HL-60/S4 treated with retinoic acid at 250 ng/mL for 4 days and 3 days (cell line): ENCODE data around the gene ELMO1.

ENCODE experiments used
- in situ Hi-C: fragments of 300-500 bp; cut with MboI; formaldehyde crosslinking; loops from 2 replicates; pipeline ENCODE4 v1.7.0; 2022; ENCODE audit warnings: low sequenced_read_pairs

Gene ELMO1

GRCh38 chr7:36943591-36944435 lies 504.9 kb downstream of the ELMO1 start:
- in situ Hi-C loops: no loop called here

GRCh38 chr7:36942955-36943354 lies 505.7 kb downstream of the ELMO1 start:
- in situ Hi-C loops: no loop called here

GRCh38 chr7:36942541-36942940 lies 506.1 kb downstream of the ELMO1 start:
- in situ Hi-C loops: no loop called here

DNA sequence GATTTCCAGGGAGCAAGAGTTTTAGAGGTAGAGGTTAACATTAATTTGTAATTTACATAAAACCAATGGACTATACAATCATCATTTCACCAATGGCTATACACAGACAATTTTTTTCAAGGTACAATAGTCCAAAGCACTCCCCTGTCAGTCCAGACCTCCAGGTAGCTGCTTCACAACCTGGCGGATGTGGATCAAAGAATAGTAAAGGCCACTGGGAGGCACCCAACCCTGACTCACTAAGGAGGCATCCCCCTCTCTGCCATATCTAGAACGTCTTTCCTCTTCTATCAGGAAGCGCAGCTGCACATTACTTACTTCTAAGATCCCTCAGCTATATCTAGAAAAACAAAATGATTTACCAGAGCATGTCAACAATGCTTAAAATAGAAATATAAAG lies 506.6 kb downstream of the ELMO1 start:
- in situ Hi-C loops: no loop called here

GRCh38 chr7:36941359-36941758 lies 507.3 kb downstream of the ELMO1 start:
- in situ Hi-C loops: no loop called here

- in situ Hi-C loops: no loop called here
These were observed 508.8 kb downstream of the ELMO1 start for GRCh38 chr7:36939816-36940215.

- in situ Hi-C loops: no loop called here
These were observed 510.7 kb downstream of the ELMO1 start for GRCh38 chr7:36937754-36938563.

- in situ Hi-C loops: no loop called here
These were observed 516.8 kb downstream of the ELMO1 start for GRCh38 chr7:36931892-36932291.

- in situ Hi-C loops: no loop called here
These were observed 518.9 kb downstream of the ELMO1 start for GRCh38 chr7:36929791-36930190.

DNA sequence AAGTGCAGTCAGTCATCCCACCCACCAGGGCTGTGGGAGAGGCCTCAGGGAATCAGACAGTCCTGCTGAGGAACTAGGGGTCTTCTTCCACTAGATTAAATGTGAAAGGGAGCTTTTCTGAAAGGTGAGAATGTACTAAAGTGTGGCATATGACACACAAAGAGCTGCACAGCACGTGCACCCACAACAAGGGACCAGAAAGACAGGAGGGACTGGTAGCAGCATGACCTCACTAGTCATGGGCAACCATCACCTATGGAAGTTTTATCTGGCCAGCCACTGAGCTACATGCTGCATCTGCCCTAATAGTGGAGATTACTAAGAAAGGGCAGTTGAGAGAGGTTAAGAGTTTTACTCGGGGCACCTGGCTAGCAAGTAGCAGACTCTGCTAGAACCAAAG lies 519.9 kb downstream of the ELMO1 start:
- in situ Hi-C loops: no loop called here

GRCh38 chr7:36928311-36928710 lies 520.4 kb downstream of the ELMO1 start:
- in situ Hi-C loops: no loop called here

DNA sequence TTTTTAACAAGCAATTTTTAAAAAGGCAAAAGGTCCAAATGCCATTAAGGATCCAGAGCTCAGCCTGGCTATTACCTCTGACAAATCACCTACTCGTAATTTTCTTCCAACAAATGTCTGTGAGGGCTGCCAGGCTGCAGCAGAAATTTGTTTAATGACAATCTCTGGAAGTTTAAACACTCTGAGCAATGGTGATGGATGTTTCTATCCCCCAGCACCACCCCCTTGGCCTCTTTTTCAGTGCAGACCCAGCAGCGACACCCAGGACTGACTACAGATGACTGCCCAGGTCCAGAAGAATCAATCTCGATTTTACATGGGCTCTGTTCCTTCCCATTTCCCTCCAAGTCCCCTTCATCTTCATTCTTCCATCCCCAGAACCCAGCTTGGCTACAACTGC lies 523.0 kb downstream of the ELMO1 start:
- in situ Hi-C loops: no loop called here

DNA sequence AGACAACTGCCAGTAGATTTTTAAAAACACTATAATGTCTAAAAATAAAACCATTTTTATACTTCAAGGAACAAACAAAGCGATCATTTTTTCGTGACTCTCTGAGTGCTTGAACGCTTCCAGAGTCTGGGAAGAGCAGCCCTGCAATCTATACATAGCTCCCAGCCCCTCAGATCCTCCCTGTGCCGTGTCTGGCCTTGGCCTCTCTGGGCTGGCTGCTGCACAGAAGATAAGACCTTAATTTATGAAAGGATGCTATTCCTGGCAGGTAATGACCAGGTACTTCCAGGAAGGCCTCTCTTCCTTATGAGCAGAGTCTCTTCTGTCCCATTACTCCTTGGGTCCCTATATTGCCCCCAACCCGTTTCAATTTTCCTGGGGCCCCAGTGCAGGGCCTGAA lies 523.5 kb downstream of the ELMO1 start:
- in situ Hi-C loops: no loop called here

- in situ Hi-C loops: no loop called here
These were observed 524.7 kb downstream of the ELMO1 start for GRCh38 chr7:36923943-36924436.

DNA sequence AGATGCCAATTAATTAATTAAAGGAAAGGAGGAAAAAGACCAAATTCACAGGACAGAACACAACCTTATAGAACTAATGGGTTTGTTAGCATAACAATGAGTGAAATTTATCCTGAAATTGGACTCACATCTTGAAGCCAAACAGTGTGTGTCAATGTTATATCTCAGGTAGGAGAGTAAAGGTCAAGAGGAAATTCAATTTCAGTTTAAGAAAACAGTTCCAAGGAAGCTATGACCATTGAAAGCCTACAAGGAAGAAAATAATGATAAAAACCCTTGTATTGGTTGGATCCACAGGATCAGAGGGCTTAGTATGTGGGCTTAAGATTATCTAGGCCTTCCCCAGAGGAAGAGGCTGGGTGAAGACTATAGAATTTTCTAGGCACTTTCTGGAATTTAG lies 525.5 kb downstream of the ELMO1 start:
- in situ Hi-C loops: no loop called here

DNA sequence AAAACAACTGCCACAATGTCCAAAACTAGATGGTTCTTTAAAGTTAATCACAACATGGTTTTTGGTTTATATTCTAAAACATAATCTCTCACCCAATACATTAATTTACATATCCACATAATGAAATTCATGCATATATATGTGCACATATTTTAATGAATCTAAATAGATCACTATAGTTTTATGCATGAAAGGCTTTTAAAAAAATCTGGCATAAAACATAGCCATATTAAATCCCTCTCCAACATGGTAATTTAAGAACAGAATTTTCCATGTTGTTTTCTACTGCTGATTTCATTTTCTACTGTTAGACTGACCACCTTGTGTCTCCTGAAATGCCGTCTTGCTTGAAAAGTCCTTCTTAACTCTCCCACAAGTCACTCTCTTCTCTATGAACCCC lies 528.2 kb downstream of the ELMO1 start:
- in situ Hi-C loops: no loop called here

GRCh38 chr7:36919738-36920137 lies 528.9 kb downstream of the ELMO1 start:
- in situ Hi-C loops: no loop called here

DNA sequence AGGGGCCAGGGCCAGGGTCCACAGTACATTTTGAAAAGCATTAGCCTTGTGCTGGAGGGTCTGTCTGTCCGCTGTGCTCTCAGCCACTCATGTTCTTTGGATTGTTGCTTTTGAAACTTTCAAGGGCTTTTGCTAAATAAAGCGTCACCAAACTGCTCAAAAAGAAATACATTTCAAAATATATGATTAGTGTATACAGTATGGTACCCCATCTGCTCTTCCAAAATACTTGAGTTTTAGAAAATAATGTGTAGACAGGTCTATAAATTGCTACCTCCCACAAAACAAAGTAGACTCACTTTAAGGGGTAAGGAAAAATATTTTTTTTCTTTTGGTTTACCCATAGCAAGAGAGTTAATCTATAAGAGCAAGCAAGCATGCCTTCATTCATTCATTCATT lies 530.1 kb downstream of the ELMO1 start:
- in situ Hi-C loops: no loop called here

GRCh38 chr7:36916619-36917018 lies 532.0 kb downstream of the ELMO1 start:
- in situ Hi-C loops: no loop called here

DNA sequence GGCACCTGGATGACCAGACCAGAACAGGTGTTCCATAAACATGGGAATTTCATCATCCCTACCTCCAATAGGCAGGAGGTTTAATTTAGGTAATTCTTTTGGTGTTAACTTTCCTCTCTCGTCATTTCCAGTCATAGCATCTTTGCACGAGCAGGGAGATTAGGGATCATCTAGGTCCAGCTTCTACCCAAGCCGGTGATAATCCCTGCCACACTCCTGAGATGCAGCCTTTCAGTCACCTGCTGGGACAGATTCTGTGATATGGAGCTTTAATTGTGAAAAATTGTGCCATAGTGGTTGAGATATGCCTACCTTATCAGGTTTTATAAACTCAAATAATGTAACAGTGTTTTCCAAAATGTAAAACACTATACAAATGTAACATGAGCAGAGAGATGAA lies 532.5 kb downstream of the ELMO1 start:
- in situ Hi-C loops: no loop called here

GRCh38 chr7:36911788-36912187 lies 536.9 kb downstream of the ELMO1 start:
- in situ Hi-C loops: no loop called here

GRCh38 chr7:36910859-36911258 lies 537.8 kb downstream of the ELMO1 start:
- in situ Hi-C loops: no loop called here
